Ascending aorta (tissue), 2 donors: ENCODE measurements around the gene PXYLP1. TPM values are rescaled to one million over a fixed set of nuclear protein-coding genes. Genes with fewer than 3 reads are reported as not detected.

Source experiments
- DNase-seq, 2 donors: peaks; one replicate each; pipeline ENCODE4 v3.0.0-alpha.2; 2019; ENCODE audit warnings: low spot score in 2 of 2
- H3K27ac ChIP-seq, 2 donors: fragments of 200-600 bp; sonication (generic); one replicate each; pipeline ENCODE4 v1.5.1; 2016 to 2017; ENCODE audit warnings: mild to moderate bottlenecking in 1 of 2
- H3K27me3 ChIP-seq: fragments of 200-600 bp; sonication (generic); one replicate; pipeline ENCODE4 v1.5.1; 2017
- H3K36me3 ChIP-seq, 2 donors: fragments of 200-600 bp; sonication (generic); one replicate each; pipeline ENCODE4 v1.5.1; 2016
- H3K4me1 ChIP-seq, 2 donors: fragments of 200-600 bp; sonication (generic); one replicate each; pipeline ENCODE4 v1.5.1; 2016 to 2017; ENCODE audit warnings: mild to moderate bottlenecking in 1 of 2
- H3K4me3 ChIP-seq, 2 donors: fragments of 200-600 bp; sonication (generic); one replicate each; pipeline ENCODE4 v1.5.1; 2016 to 2017; ENCODE audit warnings: mild to moderate bottlenecking in 1 of 2
- H3K9me3 ChIP-seq, 2 donors: fragments of 200-600 bp; sonication (generic); one replicate each; pipeline ENCODE4 v1.5.1; 2016
- intact Hi-C: fragments of 100-400 bp; cut with DNase I; formaldehyde crosslinking; loops from one replicate; pipeline ENCODE4 v1.15.1; 2023
- total RNA-seq: library from RNA; depleted of rRNA; stranded (reverse); fragments of >200 nt; gene quantifications from one replicate; pipeline ENCODE4 v1.1.0, GENCODE V29; 2016
- TF ChIP-seq, protein P1 (sequence below), 3 experiments: fragments of 200-600 bp in 2 of 3; fragments of 450-650 bp in 1 of 3; sonication (generic) in 2 of 3; IDR thresholded peaks; one replicate each; pipeline ENCODE4 v1.5.1; 2016 to 2019; ENCODE audit warnings: antibody characterized with exemption in 3 of 3, mild to moderate bottlenecking in 1 of 3, moderate library complexity in 1 of 3

Gene PXYLP1
- total RNA-seq, 1 donor from 2014 or later, result 14.2 TPM

DNA sequence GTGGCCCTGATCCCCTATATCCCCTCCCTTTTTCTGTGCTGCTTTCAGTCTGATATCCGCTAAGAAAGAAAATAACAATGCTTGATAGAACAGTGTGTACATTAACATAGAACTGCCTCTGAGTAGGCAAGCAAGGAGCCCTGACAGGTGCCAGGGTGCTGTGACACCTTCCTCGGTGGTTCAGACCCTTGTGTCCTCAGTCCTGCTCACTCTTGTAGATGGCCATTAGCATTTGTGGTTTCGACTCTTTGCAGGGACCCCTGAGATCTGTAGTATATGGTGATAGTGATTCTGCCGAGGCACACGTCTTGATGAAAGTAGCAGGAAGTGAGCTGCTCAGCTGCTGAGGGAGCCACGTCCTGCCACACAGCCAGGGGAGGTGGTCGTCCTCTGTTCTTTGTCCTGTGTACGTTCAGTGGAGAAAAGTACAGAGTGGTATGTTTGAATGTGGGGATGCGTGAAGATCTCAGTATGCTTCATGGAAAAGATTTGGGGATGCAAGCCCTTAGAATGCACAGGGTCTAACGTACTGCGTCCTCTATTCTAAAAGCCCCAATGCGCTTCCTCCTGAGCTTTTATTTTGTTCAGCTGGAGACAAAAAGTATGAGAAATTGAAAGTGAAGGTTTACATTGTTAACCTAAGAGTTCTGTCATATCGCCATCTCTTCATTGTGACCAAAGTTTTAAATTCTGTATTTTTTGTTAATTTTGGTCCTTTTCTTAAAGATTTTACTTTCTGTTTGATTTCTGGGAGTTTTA, 35.4 kb downstream of the PXYLP1 start:
- no peak for DNase-seq
- no peaks in the 10 kb centered on the region for H3K36me3 ChIP-seq
- peaks cover 0 to 2% of the 10 kb centered on the region in 2 donors for H3K4me1 ChIP-seq
- H3K9me3 ChIP-seq, result no peaks in the 10 kb centered on the region
- intact Hi-C loops, result no loop called here
- peak overlapping the region in 1 of 2 donors; percentile 18 for H3K4me3 ChIP-seq
- TF ChIP-seq, protein P1, sequence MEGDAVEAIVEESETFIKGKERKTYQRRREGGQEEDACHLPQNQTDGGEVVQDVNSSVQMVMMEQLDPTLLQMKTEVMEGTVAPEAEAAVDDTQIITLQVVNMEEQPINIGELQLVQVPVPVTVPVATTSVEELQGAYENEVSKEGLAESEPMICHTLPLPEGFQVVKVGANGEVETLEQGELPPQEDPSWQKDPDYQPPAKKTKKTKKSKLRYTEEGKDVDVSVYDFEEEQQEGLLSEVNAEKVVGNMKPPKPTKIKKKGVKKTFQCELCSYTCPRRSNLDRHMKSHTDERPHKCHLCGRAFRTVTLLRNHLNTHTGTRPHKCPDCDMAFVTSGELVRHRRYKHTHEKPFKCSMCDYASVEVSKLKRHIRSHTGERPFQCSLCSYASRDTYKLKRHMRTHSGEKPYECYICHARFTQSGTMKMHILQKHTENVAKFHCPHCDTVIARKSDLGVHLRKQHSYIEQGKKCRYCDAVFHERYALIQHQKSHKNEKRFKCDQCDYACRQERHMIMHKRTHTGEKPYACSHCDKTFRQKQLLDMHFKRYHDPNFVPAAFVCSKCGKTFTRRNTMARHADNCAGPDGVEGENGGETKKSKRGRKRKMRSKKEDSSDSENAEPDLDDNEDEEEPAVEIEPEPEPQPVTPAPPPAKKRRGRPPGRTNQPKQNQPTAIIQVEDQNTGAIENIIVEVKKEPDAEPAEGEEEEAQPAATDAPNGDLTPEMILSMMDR (IDR thresholded peaks at IDR 0.05), result no peak
- H3K27ac ChIP-seq, result no peak overlapping the region
- no peaks in the 10 kb centered on the region for H3K27me3 ChIP-seq

DNA sequence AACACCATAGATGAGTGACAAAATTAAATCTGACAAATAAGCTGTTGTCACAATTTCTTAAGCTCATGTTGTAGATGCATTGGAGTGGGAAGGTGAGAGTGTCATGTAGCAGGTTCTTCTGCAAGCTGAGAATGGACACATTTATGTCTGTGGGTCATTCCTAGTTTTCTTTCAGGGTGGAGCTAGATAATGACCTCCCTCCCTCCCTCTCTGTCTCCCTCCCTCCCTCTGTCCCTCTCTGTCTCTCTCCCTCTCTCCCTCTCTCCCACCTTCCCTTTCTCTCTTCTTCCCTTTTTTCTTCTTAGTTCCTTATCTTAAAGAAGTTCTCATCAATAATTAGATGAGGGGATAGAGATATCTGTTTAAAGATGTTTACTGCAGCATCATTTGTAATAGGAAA, 36.0 kb downstream of the PXYLP1 start:
- H3K4me3 ChIP-seq, result no peak overlapping the region
- no peak for DNase-seq
- H3K27me3 ChIP-seq, result no peaks in the 10 kb centered on the region
- H3K27ac ChIP-seq, result no peak overlapping the region
- no peaks in the 10 kb centered on the region for H3K9me3 ChIP-seq
- no peaks in the 10 kb centered on the region for H3K4me1 ChIP-seq
- intact Hi-C loops, result no loop called here
- H3K36me3 ChIP-seq, result no peaks in the 10 kb centered on the region
- TF ChIP-seq, protein P1 (IDR thresholded peaks at IDR 0.05), result no peak

DNA sequence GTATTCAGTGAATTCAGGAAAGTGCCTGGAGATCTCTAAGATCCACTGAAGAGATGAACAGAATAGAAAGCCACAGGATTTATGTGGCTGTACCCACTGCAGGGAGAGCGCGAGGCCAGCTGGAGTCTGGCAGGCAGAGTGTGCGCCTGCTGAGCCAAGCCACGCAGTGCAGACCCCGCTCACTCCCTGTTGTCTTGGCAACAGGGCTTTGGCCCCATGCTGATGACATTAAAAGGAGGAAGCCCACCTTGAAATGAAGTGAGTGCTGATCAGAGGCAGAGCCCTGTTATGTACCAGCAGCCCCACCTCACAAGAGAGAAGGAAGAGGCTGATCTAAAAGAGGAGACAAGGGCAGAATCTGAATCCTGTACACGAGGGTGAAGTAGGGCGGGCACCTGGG, 36.7 kb downstream of the PXYLP1 start:
- no peaks in the 10 kb centered on the region for H3K36me3 ChIP-seq
- intact Hi-C loops, result no loop called here
- H3K9me3 ChIP-seq, result no peaks in the 10 kb centered on the region
- H3K4me3 ChIP-seq, result no peak overlapping the region
- no peak for DNase-seq
- no peak overlapping the region for H3K27ac ChIP-seq
- no peaks in the 10 kb centered on the region for H3K4me1 ChIP-seq
- TF ChIP-seq, protein P1 (IDR thresholded peaks at IDR 0.05), result no peak
- no peaks in the 10 kb centered on the region for H3K27me3 ChIP-seq

DNA sequence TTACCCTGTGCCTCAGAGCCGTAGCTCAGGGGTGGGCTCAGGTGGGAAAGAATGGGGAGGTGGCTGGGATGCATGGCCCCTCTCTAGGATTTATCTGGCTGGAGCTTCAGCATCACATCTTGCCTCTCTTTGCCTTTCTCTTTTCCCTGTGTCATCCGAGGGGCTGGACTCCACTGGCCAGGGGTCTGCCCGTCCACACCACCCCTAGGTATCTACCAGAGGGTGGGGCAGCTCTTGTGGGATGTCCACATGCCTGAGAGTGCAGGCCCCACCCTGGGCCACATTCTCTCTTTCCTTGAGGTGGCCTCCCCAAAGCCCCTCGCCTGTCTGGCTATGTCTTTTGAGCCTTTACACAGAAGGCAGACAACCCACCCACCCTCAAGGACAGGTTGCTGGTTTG, 37.2 kb downstream of the PXYLP1 start:
- Histone ChIP-seq H3K27ac (no peak overlapping the region), H3K4me3 (no peak overlapping the region), H3K4me1 (no peaks in the 10 kb centered on the region), H3K36me3 (no peaks in the 10 kb centered on the region), H3K9me3 (no peaks in the 10 kb centered on the region), H3K27me3 (no peaks in the 10 kb centered on the region)
- intact Hi-C loops, result no loop called here
- DNase-seq, result no peak
- TF ChIP-seq, protein P1 (IDR thresholded peaks at IDR 0.05), result no peak

DNA sequence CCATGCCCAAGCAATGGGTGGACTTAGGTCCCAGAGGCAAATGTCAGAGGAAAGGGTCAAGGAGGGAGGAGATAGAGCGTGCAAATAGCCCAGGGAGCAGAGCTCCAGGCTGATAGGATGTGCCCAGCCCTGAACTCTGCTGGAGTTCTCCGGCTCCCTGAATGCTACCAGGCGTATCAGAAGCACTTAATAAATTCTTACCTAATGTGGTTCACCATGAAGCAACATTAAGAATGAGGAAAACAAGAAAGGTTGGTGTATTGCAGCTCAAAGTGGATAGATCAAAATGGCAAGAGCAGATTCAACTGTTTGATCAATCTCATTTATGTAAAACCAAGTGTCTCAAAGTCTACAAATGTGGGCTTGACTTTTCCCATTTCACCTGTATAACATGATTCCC, 38.3 kb downstream of the PXYLP1 start:
- H3K9me3 ChIP-seq, result no peaks in the 10 kb centered on the region
- H3K27me3 ChIP-seq, result no peaks in the 10 kb centered on the region
- no peaks in the 10 kb centered on the region for H3K36me3 ChIP-seq
- H3K27ac ChIP-seq, result no peak overlapping the region
- TF ChIP-seq, protein P1 (IDR thresholded peaks at IDR 0.05), result no peak
- no peaks in the 10 kb centered on the region for H3K4me1 ChIP-seq
- intact Hi-C loops, result no loop called here
- no peak overlapping the region for H3K4me3 ChIP-seq
- no peak for DNase-seq
